Neuronal stem cell (in vitro differentiated cells): ENCODE measurements around the gene ANTXR1.

Experiments used
- DNase-seq: peaks from one replicate; pipeline ENCODE4 v3.0.0-alpha.2; 2013; ENCODE audit warnings: low spot score
- H2AFZ ChIP-seq: one replicate; pipeline ENCODE4 v1.6.1; 2013; ENCODE audit warnings: mild to moderate bottlenecking, low read length, inconsistent platforms
- H2AK5ac ChIP-seq: 2 replicates; pipeline ENCODE4 v1.6.1; 2013; ENCODE audit warnings: low read depth, mild to moderate bottlenecking, inconsistent platforms, low read length, moderate library complexity, mixed read lengths
- H2BK120ac ChIP-seq: 2 replicates; pipeline ENCODE4 v1.6.1; 2013; ENCODE audit warnings: low read depth, mild to moderate bottlenecking, inconsistent platforms, low read length, moderate library complexity, mixed read lengths
- H2BK12ac ChIP-seq: one replicate; pipeline ENCODE4 v1.6.1; 2013; ENCODE audit warnings: low read length, inconsistent platforms
- H2BK15ac ChIP-seq: 2 replicates; pipeline ENCODE4 v1.6.1; 2013; ENCODE audit warnings: mild to moderate bottlenecking, low read length, inconsistent platforms, mixed read lengths
- H2BK5ac ChIP-seq: one replicate; pipeline ENCODE4 v1.6.1; 2013; ENCODE audit warnings: inconsistent platforms, mild to moderate bottlenecking, low read length, moderate library complexity
- H3K14ac ChIP-seq: one replicate; pipeline ENCODE4 v1.6.1; 2013; ENCODE audit warnings: low read length, inconsistent platforms
- H3K18ac ChIP-seq: 2 replicates; pipeline ENCODE4 v1.6.1; 2013; ENCODE audit warnings: low read length, inconsistent platforms
- H3K23ac ChIP-seq: 2 replicates; pipeline ENCODE4 v1.6.1; 2013; ENCODE audit warnings: low read depth, mild to moderate bottlenecking, mixed read lengths, low read length, inconsistent platforms; ENCODE audit not compliant: poor library complexity
- H3K27ac ChIP-seq: replicated peaks from 3 replicates; pipeline ENCODE4 v1.5.1; 2013; ENCODE audit warnings: low read length, inconsistent platforms
- H3K27me3 ChIP-seq, 3 experiments: 2 replicates each; pipeline ENCODE4 v1.6.1; 2013; ENCODE audit warnings: low read length in 3 of 3, mild to moderate bottlenecking in 2 of 3, inconsistent platforms in 1 of 3, low read depth in 1 of 3, mixed read lengths in 1 of 3, moderate library complexity in 1 of 3; ENCODE audit not compliant: control insufficient read depth in 3 of 3, insufficient read depth in 3 of 3
- H3K36me3 ChIP-seq, 2 donors: replicated peaks in 1 of 2; 2 replicates each; pipeline ENCODE4 v1.6.1; 2013; ENCODE audit warnings: low read length in 2 of 2; ENCODE audit not compliant: control insufficient read depth in 2 of 2, insufficient read depth in 2 of 2
- H3K4ac ChIP-seq: 2 replicates; pipeline ENCODE4 v1.6.1; 2013; ENCODE audit warnings: inconsistent platforms, mild to moderate bottlenecking, low read length, moderate library complexity
- H3K4me1 ChIP-seq, 2 donors: 1 replicate in 1 of 2; 2 replicates in 1 of 2; pipeline ENCODE4 v1.6.1; 2013; ENCODE audit warnings: low read length in 2 of 2, low read depth in 1 of 2; ENCODE audit not compliant: control insufficient read depth in 2 of 2, insufficient read depth in 1 of 2
- H3K4me2 ChIP-seq: one replicate; pipeline ENCODE4 v1.6.1; 2013; ENCODE audit warnings: mild to moderate bottlenecking, low read length, inconsistent platforms; ENCODE audit not compliant: insufficient read depth, poor library complexity, severe bottlenecking
- H3K4me3 ChIP-seq, 2 donors: 2 replicates each; pipeline ENCODE4 v1.5.1; 2013; ENCODE audit warnings: low read length in 2 of 2, mild to moderate bottlenecking in 2 of 2, inconsistent platforms in 1 of 2, moderate library complexity in 1 of 2
- H3K79me1 ChIP-seq: one replicate; pipeline ENCODE4 v1.6.1; 2013; ENCODE audit warnings: low read depth, mild to moderate bottlenecking, inconsistent platforms, low read length, moderate library complexity
- H3K9ac ChIP-seq: one replicate; pipeline ENCODE4 v1.6.1; 2013; ENCODE audit warnings: mild to moderate bottlenecking, low read depth, low read length, inconsistent platforms; ENCODE audit not compliant: poor library complexity
- H3K9me3 ChIP-seq, 2 donors: replicated peaks in 1 of 2; 2 replicates each; pipeline versions ENCODE3 to v1.6.1; 2013; ENCODE audit warnings: low read length in 2 of 2, mild to moderate bottlenecking in 2 of 2, inconsistent platforms in 1 of 2, low read depth in 1 of 2, mixed read lengths in 1 of 2, moderate library complexity in 1 of 2; ENCODE audit not compliant: control insufficient read depth in 2 of 2, insufficient read depth in 1 of 2
- H4K8ac ChIP-seq: one replicate; pipeline ENCODE4 v1.6.1; 2013; ENCODE audit warnings: low read depth, mild to moderate bottlenecking, inconsistent platforms, low read length, moderate library complexity
- H4K91ac ChIP-seq: one replicate; pipeline ENCODE4 v1.6.1; 2013; ENCODE audit warnings: low read length, low read depth, mild to moderate bottlenecking, inconsistent platforms; ENCODE audit not compliant: poor library complexity
- WGBS, 2 donors: extraction: QIAGEN DNeasy Blood & Tissue Kit; methylation state at CpG; one replicate each; pipeline ENCODE4 v1.1.7; 2013; ENCODE audit warnings: missing lambda C conversion rate in 2 of 2, mixed read lengths in 1 of 2; ENCODE audit not compliant: insufficient read length in 2 of 2, insufficient replicate concordance in 1 of 2; ENCODE audit errors: extremely low coverage in 2 of 2; 5-methylcytosine and 5-hydroxymethylcytosine counted together

The ANTXR1 gene

DNA sequence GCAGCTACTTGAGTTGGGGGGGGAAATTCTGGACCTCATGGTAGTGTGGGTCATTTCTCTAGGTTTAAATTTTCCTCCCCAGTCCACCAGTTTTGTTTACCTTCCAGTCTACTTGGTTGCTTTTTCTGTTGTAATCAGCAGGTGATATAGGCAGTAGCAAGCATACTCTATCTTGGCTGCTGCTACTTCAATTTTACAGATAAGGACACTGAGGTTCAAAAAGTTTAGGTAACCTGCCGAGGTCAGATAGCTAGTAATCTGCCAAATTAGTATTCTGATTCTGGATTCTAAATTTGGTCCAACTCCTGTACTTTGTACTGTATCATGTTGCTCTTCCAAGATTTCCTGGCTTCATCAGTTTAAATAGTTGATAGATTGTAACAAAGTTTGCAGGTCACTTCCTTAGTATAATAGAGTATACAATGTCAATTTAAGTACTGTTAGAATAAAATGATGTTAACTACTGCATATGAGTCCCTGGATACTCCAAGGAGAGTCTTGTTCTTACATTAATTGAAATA lies 34.7 kb downstream of the ANTXR1 start:
- Histone ChIP-seq H2AFZ (no peak overlapping the region), H3K4me2 (no peak overlapping the region), H3K23ac (no peak overlapping the region), H3K9me3 (no peaks in the 10 kb centered on the region), H3K4me3 (no peak overlapping the region), H2BK15ac (no peak overlapping the region), H3K79me1 (no peaks in the 10 kb centered on the region), H3K27ac (no peak overlapping the region), H3K4me1 (peaks cover 0 to 2% of the 10 kb centered on the region in 2 donors), H3K27me3 (no peaks in the 10 kb centered on the region), H3K14ac (no peak overlapping the region), H2BK5ac (no peak overlapping the region), H3K36me3 (peaks cover 1 to 45% of the 10 kb centered on the region in 2 donors), H3K9ac (no peak overlapping the region), H2BK120ac (no peak overlapping the region), H3K4ac (no peak overlapping the region), H2AK5ac (no peak overlapping the region), H4K91ac (no peak overlapping the region), H4K8ac (no peak overlapping the region), H3K18ac (no peak overlapping the region), H2BK12ac (no peak overlapping the region)
- no peak for DNase-seq
- no CpG with 5 or more reads among the region's 1 CpG for WGBS, 2 donors

- H3K23ac ChIP-seq, result no peak overlapping the region
- no peak overlapping the region for H3K4me3 ChIP-seq
- no peak overlapping the region for H3K4ac ChIP-seq
- no peaks in the 10 kb centered on the region for H3K79me1 ChIP-seq
- H2BK12ac ChIP-seq, result no peak overlapping the region
- no peak overlapping the region for H3K4me2 ChIP-seq
- DNase-seq, result no peak
- H2AK5ac ChIP-seq, result no peak overlapping the region
- H4K8ac ChIP-seq, result no peak overlapping the region
- peaks cover 0 to 24% of the 10 kb centered on the region in 2 donors for H3K36me3 ChIP-seq
- no peak overlapping the region for H2AFZ ChIP-seq
- no CpG with 5 or more reads among the region's 4 CpGs for WGBS, 2 donors
- no peaks in the 10 kb centered on the region for H3K9me3 ChIP-seq
- no peak overlapping the region for H4K91ac ChIP-seq
- no peak overlapping the region for H2BK120ac ChIP-seq
- no peak overlapping the region for H2BK15ac ChIP-seq
- no peak overlapping the region for H2BK5ac ChIP-seq
- no peak overlapping the region for H3K27ac ChIP-seq
- no peak overlapping the region for H3K9ac ChIP-seq
- peaks cover 0 to 2% of the 10 kb centered on the region in 2 donors for H3K4me1 ChIP-seq
- H3K27me3 ChIP-seq, result no peaks in the 10 kb centered on the region
- no peak overlapping the region for H3K18ac ChIP-seq
- no peak overlapping the region for H3K14ac ChIP-seq
Measured at GRCh38 chr2:69050802-69051201, 37.8 kb downstream of the ANTXR1 start.

DNA sequence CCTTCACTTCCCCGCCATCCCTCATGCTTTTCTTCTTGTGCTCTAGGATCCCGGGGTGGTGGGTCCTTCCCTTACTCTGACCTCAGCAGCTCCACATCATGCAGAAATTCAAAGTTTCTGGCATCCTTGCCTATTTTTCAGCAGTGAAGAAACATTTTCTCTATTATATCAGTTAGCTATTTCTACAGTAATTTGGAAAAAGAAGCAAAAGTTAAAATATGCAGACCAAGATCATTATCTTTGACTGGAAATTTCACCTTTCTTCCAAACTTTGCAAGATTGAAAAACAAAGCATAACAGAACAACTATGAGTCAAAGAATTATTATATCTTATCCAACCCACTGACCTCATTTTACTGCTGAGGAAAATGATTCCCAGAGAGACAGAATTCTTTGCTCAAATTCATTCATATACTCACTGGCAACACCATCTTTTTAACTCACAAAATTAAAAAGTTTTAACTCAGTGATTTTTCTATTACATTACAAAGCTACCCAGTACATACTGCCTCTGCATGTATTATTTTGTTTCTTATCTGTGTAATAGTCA lies 40.5 kb downstream of the ANTXR1 start:
- H3K4ac ChIP-seq, result no peak overlapping the region

DNA sequence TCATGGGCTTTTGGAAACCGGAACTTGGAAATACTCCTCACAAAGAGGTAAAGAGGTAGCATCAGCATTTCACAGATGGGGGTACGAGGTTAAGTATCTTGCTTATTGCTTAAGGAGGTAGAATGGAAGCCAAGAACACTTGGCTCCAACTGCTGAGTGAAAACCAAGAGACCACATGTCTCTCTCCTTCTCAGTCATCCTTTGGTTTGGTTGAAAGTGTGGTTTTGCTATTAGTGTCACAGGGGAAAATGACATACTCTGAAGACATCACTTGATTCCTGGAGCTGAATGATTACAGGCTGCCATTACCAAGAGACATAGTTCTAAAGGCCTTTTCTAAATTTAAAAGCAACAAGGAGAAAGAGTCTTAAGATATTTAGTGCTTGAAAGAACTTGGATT lies 41.5 kb downstream of the ANTXR1 start:
- H3K4me3 ChIP-seq, result no peak overlapping the region
- no peak overlapping the region for H4K8ac ChIP-seq
- no peak overlapping the region for H3K14ac ChIP-seq
- peaks cover 0 to 18% of the 10 kb centered on the region in 2 donors for H3K9me3 ChIP-seq
- H3K18ac ChIP-seq, result no peak overlapping the region
- H4K91ac ChIP-seq, result no peak overlapping the region
- WGBS, 2 donors, result no CpG with 5 or more reads among the region's 2 CpGs
- no peak overlapping the region for H2AK5ac ChIP-seq
- no peak overlapping the region for H2BK120ac ChIP-seq
- H2AFZ ChIP-seq, result no peak overlapping the region
- H3K79me1 ChIP-seq, result no peaks in the 10 kb centered on the region
- no peak overlapping the region for H3K4ac ChIP-seq
- no peaks in the 10 kb centered on the region for H3K27me3 ChIP-seq
- no peak overlapping the region for H2BK12ac ChIP-seq
- H3K27ac ChIP-seq, result no peak overlapping the region
- no peak overlapping the region for H3K4me2 ChIP-seq
- no peak overlapping the region for H3K23ac ChIP-seq
- H2BK5ac ChIP-seq, result no peak overlapping the region
- DNase-seq, result no peak
- H2BK15ac ChIP-seq, result no peak overlapping the region
- no peaks in the 10 kb centered on the region for H3K4me1 ChIP-seq
- peaks cover 0 to 18% of the 10 kb centered on the region in 2 donors for H3K36me3 ChIP-seq
- no peak overlapping the region for H3K9ac ChIP-seq

More for the DNA sequence above, 40.5 kb downstream of the ANTXR1 start:
- Histone ChIP-seq H3K23ac (no peak overlapping the region), H4K91ac (no peak overlapping the region), H3K27ac (no peak overlapping the region), H2AFZ (no peak overlapping the region), H3K36me3 (peaks cover 0 to 10% of the 10 kb centered on the region in 2 donors), H3K18ac (no peak overlapping the region), H3K9me3 (peaks cover 0 to 10% of the 10 kb centered on the region in 2 donors), H3K4me3 (no peak overlapping the region), H3K9ac (no peak overlapping the region), H3K4me2 (no peak overlapping the region), H4K8ac (no peak overlapping the region), H2BK15ac (no peak overlapping the region), H2BK12ac (no peak overlapping the region), H3K79me1 (no peaks in the 10 kb centered on the region), H3K4me1 (no peaks in the 10 kb centered on the region), H3K27me3 (no peaks in the 10 kb centered on the region), H2AK5ac (no peak overlapping the region), H2BK5ac (no peak overlapping the region), H2BK120ac (no peak overlapping the region), H3K14ac (no peak overlapping the region)
- WGBS, 2 donors, result no CpG with 5 or more reads among the region's 2 CpGs
- DNase-seq, result no peak
